DMS114 treated with DMSO at 0.1 percent for 48 hours (cell line): ENCODE measurements around the gene BMP4.

Experiments used
- DNase-seq: peaks from one replicate; lab custom pipeline; 2025; ENCODE audit not compliant: unreplicated experiment; lab: John Stamatoyannopoulos, UW

BMP4 gene

DNA sequence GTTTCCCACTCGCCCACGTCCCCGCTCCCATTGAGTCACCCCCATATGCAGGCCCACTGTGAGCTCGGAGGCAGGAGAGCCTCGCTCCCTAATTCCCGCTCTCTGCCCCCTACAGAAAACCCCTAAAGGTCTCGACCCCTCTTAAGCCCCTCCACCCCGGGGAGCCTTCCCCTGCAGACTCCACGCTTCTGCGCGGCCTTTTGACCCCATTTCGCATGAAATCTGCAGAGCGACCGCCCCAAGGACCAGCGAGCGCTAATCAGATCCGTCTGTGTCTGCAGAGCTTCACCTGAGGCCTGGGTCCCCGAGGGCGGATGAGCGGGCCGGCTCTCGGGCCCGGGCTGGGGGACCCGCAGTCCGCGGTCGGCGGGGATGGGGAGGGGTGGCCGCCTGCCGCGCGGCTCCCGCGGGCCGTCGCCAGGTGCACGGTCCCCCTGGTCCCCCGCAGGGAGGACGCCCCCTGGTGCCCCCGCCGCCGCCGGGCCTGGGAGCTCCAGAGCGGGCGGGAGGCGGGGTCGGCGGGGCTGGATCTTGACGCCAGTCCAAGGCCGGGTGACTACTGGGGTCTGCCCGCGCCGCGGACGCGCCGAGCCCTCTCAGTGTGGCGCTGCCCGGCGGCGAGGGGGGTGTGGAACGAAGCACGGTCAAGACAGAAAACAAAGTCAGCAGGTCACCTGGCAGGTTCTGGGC is 10.1 kb downstream of the BMP4 start:
- no peak for DNase-seq

DNA sequence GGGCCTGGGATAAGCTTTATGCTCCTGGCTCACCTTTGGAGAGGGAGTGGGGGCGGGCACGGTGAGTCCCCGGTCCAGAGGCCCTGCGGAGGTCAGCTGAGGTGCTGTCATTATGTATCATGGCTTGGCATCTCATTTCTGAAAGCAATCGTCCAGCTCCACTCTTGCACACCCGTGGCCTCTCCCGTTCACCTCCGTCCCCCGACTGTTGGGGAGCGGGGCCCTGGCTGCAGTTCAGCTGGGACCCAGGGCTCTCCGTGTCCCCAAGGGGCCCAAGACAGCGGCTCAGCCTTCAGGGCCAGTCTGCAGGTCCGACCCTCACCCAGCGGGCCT is 10.6 kb downstream of the BMP4 start:
- DNase-seq = no peak

DNA sequence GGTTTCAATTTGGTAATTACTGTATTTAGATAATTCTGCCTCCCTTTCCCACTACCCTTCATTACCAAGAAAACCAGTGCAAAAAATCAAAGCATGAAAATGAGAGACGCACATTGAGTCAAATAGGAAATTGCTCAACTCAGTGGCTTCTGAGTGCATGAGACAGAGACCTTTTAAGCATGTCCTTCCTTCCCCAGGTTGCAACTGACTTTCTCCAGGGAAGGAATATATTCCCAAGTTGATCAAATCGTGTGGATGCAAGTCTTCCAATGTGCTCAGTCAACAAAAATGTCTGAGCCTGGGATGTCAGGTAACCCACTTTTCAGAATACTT is 12.9 kb downstream of the BMP4 start:
- no peak for DNase-seq

DNA sequence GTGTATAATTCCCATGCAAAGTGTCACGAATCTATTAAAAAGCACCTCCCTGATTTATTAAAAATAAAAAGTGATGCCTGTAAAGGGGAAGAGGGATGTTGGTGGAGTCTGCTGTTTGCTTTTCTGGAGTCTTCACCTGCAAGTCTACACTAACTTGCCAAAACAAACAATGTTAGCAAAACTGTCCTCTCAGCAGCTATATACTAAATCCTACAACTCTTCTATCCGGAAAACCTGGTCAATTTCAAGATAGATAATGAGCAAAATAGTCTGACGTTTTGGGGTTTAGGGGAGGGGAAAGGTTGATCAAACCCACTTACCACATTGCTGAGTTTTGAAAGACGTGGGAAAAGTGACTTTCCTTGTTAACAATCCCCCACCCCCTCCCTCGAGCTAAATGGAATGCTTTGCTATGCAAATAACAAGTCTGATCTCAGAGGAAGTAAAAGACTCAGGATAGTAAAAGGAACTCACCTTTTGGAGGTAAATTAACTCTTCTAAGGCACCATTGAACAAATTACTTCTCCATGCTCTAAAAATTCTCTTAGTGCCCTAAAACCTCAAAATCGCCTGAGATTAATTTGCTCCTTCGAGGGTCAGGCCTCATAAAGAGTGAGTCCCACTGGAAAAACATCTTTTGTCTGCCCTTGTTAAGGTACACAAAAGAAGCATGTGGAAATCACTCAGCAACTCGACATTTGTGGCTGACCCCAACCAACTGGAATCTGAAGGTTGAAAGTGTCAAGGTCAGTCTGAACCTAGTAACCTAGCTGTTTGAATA is 13.5 kb downstream of the BMP4 start:
- no peak for DNase-seq

DNA sequence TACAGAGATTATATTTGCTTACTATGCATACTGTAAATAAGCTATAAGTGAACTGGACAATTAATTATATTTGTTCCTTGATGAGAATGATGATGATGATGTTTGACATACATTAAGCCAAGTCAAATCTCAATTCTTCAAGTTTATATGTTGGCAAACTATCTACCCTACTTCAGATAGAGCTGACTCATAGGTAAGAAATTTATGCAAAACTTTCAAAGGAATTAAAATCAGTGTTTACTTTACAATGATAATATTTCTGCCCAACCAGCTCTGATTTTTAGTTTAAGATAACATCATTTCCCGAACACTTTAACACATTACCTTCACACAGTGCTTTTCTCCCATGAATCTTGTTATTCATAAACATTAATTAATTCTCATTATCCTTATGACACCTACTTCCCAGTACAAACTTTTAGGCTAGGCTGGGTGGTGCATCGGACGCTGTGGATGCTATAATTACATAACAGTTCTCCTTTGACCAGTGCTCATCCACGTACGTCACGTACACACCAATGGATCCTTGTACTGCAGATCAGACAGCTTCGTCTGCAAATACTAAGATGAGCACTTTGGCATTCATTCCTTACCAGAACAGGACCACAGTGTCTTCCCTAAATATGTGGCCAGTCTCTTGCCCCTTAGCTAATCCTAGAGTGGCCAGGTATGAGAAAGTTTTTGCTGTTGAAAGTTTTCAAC is 18.3 kb downstream of the BMP4 start:
- no peak for DNase-seq

DNA sequence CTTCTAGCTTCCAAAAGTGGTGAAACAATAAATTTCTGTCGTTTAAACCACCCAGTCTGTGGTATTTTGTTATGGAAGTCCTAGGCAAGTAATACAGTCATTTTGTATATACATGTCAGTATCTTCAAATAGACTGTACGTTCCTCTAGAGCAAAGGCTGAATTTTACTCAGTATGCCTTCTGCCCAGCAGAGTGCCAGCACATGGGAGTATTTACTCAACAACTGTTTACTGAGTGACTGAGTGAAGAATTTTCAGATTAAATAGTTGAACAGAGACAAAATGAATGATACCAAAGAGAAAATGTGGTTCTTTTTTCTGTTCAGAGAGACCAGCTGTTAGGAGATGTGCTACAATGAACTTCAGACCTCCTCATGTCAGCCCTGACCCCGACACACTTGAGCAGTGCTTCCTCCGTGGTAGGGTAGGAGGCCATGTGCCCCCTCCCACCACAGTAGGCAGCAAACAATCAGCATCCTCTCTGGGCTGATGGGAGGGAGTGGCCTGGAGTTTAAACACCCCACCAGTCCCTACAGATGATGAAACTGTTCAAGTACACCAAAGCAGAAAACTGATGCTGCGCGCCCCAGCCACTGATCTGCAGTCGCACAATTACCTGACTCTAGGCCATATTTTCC is 21.7 kb downstream of the BMP4 start:
- DNase-seq = no peak

DNA sequence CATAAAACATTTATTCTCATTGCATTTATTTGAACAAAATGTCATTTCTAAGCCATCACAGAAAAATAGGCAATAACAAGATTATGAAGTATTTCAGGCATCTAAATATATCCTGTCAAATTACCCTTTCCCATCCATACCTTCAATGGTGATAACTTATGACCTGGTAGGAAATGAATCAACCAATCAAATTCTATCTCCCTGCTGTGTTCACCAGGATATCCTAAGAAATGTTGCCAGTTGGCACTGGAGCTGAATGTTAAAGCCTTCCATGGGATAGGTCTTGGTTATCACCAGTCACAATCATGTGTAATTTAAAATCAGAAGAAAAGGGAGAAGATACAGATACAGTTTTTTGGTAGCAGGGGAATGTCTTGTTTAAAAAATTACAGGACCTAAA is 23.7 kb downstream of the BMP4 start:
- DNase-seq = no peak

DNA sequence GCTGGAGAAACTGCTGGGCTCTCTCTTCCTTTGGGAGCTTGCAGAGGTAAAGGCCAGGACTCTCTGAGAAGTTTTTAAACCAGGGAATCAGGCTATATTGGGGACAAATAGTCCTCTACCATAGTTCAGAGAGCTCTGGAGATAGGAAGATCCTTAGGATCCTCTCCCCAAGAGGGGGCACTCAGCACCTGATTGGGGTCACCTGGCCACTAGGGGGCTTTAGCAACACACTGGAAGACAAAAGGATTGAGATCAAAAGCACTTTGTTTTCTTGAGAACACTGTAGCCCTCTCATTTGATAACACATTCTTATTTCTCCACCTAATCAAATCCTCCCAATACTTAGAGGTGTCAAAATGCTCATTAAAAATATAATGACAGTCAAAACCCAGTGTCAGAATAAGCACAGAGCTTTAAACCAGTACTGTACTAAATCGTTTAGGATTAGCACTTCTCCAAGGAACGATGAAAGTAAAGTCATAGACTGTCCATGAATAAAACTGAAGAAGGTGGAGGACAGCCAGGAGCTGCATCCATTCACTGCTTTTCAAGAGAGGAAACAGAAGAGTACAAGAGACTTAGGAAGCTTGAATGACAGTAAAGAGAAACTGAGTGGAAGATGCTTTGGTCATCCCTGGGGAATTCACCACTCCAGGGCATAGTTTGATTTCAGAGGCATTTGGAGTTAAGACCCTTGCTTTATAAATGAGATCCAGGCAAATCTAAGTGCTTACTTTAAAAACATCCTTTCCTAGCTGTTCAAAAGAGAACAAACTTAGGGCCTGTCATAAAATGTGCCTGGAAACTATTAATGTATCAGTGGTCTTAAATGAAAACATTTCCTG is 26.5 kb downstream of the BMP4 start:
- no peak for DNase-seq

DNA sequence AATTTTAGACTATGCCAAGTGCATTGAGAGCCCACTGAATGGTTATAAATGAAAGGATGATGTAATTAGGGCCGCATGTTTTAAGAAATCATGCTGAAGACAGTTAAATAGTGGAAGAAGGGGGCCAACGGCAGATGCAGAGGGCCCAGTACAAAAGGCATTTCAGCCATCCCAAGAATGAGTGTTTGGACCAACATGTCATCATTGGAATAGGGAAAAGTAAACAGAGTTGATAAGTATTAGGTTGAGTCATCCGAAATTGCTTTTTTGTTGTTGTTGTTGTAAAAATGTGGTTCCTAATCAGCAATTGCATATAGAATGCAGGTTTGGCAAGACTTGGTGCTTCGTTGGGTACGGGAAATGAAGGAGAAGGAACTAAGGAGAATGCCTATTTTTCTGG is 29.5 kb downstream of the BMP4 start:
- DNase-seq = no peak

DNA sequence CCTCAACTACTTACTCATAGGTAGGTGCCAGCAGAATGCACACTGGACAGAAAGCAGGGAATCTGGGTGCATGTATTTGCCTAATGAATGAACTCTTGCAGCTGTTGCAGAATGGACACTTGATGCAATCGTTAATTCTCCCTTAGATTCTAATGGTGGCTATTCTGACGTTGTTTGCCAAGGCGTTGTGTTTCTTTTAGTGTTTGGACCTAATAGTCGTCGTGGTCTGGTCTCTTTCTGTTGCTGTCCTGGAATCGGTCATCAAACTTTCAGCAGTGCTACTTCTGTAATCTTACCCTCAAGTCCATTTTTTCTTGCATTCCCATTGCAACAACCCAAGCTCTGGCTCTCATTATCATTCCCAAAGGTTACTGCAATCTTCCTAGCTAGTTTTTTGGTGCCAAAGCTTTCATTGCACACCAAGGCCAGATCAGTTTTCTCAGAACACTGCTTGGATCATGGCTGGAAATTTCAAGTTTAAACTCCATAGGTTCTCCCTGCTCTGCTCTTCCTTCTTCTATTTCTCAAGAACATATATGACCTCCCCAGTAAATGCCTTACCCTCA is 31.3 kb downstream of the BMP4 start:
- DNase-seq = no peak

DNA sequence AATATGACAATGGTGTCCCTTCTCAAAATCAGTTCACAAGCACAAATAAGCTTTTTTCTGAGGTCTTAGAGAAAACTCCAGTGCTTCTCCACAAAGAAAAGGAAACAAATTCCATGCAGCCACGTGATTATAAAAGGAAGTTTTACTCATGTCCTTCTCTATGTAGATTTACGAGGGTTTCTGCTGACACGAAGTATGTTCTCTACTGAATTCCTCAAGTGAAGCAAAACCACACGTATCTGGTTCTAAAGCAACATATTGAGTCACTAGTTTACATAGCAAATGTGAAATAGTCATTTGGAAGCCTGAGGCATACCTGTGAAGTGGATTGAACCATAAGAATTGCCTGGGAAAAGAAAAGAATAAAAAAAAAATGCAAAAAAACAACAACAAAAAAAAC is 31.9 kb downstream of the BMP4 start:
- no peak for DNase-seq

DNA sequence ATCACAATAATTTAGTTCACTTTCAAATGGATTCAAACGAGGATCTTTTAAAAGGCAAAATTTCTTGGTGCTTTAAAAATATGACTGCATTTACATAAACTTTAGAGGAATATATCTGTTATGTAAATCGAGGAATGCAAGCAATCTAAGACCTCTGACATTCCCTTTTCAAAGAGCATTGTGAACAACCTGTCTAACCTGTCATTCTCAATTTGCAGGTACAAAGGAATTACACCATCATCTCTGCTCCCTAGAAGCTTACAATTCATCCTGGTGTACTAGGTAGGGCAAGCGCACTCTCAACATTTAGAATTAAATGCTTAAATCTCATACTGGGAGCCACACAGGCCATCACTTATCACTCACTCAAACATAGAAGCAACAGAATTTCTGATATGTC is 35.6 kb downstream of the BMP4 start:
- DNase-seq = no peak

DNA sequence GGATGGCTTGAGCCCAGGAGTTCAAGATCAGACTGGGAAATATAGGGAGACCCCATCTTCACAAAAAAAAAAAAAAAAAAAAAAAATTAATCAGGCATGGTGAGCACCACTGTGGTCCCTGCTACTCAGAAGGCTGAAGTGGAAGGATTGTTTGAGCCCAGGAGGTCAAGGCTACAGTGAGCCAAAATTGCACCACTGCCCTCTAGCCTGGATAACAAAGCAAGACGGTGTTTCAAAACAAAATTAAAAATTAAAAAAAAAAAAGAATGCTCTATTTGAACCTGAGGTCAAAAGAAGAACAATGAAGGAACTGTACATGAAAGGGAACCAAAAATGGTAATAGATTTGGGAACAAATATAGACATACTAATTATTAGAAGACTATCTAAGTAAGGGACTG is 40.4 kb downstream of the BMP4 start:
- no peak for DNase-seq

DNA sequence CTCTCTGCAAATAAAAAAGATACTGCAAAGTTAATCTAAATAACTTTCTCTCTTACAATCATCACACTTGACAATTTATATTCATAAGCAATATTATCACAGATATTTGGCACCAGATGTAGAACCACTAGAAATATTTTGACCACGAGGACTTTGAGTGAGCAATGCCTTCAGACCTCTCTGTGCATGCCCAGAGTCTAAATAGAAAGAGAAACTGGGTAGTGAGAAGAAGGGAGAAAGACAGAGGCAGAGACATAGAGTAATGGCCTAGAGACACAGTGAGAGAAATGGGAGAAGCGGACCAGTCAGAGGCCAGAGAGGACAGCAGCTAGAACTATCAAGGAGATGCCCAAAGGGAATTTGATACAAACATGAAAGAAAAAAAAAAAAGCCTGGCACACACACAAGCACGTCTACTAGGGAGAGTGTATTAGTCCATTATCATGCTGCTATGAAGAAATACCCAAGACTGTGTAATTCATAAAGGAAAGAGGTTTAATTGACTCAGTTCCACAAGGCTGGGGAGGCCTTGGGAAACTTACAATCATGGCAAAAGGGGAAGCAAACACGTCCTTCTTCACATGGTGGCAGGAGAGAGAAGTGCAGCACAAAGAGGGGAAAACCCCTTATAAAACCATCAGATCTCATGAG is 41.1 kb downstream of the BMP4 start:
- no peak for DNase-seq

DNA sequence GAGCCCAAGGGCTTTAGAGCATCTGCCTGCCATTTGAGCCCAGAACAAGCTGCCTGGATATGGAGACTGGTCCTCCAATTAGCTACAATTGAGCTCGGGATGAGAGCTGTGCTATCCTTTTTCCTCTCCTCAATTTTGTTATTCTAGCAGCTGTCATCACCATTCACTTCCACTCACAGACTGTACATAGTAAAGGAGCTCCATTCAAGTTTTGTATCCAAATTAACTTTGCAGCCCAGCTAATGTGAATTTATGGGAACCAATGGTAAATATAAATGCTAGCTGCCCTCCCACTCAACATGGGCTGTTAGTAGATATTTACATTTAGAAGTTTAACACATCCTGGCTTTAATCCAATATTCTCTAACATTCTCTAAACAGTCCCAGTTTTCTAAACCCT is 44.6 kb downstream of the BMP4 start:
- no peak for DNase-seq

DNA sequence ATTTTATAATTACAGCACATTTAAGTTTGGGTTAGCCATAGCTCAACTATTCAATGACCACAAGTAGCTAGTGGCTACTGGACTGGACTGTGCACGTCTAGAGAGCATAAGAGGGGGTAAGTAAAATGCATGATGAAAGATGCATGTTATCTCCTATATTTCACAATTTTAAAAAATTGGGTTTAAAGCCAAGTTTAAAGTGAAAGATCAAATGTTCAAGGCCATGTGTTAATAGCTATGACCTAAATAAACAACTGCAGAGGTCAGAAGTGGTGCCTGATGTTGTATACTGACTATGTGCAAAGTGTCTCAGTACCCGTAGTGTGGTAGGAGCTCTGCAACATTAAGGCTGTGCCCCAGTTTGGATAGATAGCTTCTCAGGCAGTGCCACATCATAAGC is 48.2 kb downstream of the BMP4 start:
- DNase-seq = no peak

DNA sequence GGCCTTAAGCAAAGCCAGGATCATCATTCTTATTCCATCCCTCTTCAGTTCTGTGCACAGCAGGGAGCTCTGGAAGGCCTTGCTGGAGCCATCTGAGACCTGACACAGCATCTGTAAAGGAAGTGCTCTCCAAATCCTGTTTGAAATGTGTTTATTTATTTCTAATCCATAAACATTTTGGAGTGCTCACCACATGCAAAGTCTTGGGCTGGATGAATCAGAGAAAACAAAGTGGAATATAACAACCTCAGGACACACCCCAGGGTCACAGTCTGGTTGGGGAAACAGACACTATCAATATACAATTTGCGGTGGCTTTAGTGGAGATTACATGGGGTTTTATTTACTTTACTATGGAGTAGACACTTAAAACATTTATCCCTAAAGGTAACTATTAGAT is 54.3 kb downstream of the BMP4 start:
- DNase-seq = no peak

DNA sequence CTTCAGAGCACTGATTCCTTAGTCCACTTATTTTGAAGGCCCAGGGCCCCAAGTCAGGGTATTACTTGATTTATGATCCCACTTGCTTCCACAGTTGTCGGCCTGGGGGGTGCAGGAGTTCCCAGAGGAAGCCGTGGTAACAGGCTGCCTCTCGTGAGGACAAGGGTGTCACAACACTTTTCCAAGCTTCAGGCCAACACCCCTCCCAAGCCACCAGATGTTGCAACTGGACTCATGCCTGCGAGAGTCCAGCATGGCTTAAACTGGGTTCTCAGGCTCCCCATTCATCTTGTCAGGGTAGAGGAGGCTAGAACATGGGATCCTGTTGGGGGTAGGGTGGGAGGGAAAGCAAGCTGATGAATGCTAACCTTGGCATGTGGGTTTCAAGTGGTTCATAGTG is 56.1 kb downstream of the BMP4 start:
- no peak for DNase-seq
